HS-5 (cell line): ENCODE data around the gene PGM5.

Source experiments
- DNase-seq: peaks from one replicate; pipeline ENCODE4 v3.0.0-alpha.2; 2012; ENCODE audit warnings: low read depth

The PGM5 gene

GRCh38 chr9:68538200-68538599, 181.8 kb downstream of the PGM5 start:
- no peak for DNase-seq

DNA sequence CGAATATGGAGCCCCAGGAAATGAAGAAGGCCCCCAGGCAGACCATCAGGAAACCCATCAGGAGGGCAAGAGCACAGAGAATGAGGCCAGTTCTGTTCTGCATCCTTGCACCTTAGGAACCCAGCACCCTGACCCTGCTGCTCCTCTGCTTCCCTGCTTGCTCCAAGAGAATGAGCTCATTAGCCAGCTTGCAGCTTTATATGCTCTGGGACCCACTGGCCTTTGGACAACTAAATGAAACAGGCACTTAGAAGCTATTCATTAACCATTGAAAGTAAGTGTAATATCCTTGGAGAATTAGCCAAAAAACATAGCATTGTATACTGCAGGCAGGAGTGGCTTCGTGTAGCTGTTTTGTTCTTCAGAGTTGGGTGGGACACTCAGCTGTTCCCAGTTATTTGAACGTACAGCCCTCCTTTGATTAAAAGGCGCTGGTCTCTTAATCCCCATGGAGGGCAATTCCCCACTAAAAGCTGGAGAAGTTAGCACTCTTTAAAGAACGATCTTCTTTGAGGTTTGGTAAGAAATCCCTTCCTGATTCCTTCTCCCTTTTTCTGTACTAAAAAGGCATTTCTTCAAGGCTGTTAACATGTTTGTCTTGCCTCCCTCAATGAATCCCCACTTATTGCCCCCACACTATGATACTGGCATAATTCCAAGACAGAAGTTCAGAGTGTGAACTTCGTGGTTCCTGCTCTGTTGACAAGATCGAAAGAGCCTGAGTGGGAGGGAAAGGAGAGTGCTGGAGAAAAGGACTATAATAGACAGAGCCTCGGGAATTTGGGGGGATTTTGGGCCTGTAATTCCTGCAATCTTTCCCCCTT, 184.5 kb downstream of the PGM5 start, which contains the start of gene TMEM252:
TSS of gene TMEM252 (minus strand) at position 172 of the 824 bp plus-strand sequence. CDS start at position 103, 69 bp downstream.
- DNase-seq = no peak

- no peak for DNase-seq
Measured at GRCh38 chr9:68541568-68541967, 185.2 kb downstream of the PGM5 start.

DNA sequence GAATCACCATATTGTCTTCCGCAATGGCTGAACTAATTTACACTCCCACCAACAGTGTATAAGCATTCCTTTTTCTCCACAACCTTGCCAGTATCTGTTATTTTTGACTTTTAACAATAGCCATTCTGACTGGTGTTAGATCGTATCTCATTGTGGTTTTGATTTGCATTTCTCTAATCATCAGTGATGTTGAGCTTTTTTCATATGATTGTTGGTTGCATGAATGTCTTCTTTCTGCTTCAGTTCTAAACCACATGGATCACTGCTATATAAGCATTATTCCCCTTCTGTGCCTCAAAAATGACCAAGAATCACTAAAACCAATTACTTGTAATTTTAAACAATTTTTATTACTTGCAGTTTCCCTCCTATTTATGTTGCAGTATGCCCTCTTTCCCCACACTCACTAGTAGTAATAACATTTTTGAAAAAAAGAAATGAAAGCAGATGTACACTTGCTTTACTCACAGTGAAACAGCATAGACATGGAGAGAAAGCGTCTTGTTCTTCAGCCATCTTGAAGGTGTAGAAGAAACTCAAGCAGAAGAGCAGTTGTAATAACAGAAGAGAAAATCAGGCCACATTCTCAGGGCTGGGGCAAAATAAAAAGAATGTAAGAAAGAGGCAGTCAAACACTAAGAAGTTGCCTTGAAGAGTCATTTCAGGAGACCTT, 188.8 kb downstream of the PGM5 start:
- DNase-seq = no peak

- no peak for DNase-seq
Measured at GRCh38 chr9:68546596-68547390, 190.4 kb downstream of the PGM5 start.

GRCh38 chr9:68547417-68547816, 191.0 kb downstream of the PGM5 start:
- DNase-seq = no peak

- DNase-seq = no peak
Measured at GRCh38 chr9:68548241-68548640, 191.8 kb downstream of the PGM5 start.

GRCh38 chr9:68551191-68551590, 194.8 kb downstream of the PGM5 start:
- DNase-seq = no peak

GRCh38 chr9:68552700-68553476, 196.5 kb downstream of the PGM5 start:
- DNase-seq = peak; percentile 28

- no peak for DNase-seq
Measured at GRCh38 chr9:68555437-68556150, 199.2 kb downstream of the PGM5 start.

DNA sequence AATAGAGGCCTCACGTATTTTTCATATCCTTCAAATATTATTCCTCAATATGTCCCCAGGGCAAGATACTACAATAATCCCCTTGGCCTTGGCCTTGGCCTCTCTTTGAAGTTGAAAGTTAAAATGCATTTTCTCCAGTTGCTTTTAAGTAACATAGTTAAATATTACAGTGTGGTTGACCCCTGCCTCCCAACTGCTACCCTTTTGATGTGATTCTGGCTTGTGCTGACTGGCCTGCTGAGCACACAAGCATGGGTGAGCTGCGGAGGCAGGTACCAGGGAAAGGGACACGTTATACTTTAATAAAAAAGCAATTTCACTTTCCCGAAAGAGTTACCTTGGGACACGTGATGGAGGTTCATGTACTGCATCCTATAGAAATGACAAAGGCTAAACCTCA, 202.1 kb downstream of the PGM5 start:
- no peak for DNase-seq

GRCh38 chr9:68560071-68560844, 203.8 kb downstream of the PGM5 start:
- no peak for DNase-seq

- DNase-seq = no peak
Measured at GRCh38 chr9:68562461-68562860, 206.1 kb downstream of the PGM5 start.

DNA sequence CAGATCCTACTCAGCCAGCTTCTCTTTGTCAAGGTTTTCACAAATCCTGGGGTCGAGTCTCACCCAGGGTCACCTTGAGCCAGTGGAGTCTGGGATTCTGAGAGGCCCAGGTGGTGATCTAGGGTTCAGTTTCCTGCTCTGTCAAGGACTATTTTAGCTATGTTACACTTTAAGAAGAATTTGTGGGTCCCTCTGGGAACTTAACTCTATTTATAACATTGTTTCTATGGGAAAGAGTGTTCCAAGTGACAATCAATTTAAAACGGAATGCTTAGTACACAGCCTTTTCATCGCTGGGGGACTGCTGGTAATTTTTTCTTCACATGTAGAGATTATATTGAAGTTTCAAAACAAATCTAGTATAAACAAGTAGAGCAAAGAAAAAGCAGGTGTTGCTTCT, 211.2 kb downstream of the PGM5 start:
- DNase-seq = no peak

DNA sequence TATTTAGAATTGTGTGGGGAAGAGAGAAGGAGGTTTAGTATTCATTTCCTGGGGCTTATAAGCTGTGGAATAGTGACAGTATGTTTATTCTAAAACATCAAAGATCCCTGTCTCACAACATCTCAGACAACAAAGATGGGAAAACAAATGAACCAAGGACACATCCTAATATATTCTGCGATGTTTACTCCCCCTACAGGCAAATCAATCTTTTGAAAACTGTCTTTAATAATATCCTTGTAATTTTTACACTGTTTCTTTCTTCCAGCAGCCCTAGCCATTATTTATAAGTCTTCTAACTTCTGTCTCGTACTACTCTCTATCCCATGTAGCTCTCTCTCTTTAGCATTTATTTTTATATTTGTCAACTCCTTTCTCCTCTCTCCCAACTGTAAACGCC, 217.7 kb downstream of the PGM5 start:
- no peak for DNase-seq

GRCh38 chr9:68575817-68576216, 219.4 kb downstream of the PGM5 start:
- no peak for DNase-seq

GRCh38 chr9:68577774-68578591, 221.6 kb downstream of the PGM5 start:
- DNase-seq = no peak
